HUES6 (cell line): ENCODE measurements around the gene FAM83C.

ENCODE experiments used
- H3K27ac ChIP-seq: 2 replicates; pipeline ENCODE4 v1.7.0; 2013; ENCODE audit warnings: low read depth, mild to moderate bottlenecking, low read length, inconsistent platforms
- H3K27me3 ChIP-seq: 2 replicates; pipeline ENCODE4 v1.6.1; 2013; ENCODE audit warnings: low read length; ENCODE audit not compliant: control insufficient read depth, insufficient read depth
- H3K36me3 ChIP-seq: 2 replicates; pipeline ENCODE4 v1.6.1; 2013; ENCODE audit warnings: low read length; ENCODE audit not compliant: control insufficient read depth, insufficient read depth
- H3K4me1 ChIP-seq: 2 replicates; pipeline ENCODE4 v1.6.1; 2013; ENCODE audit warnings: low read length; ENCODE audit not compliant: control insufficient read depth, insufficient read depth
- H3K4me3 ChIP-seq: 2 replicates; pipeline ENCODE4 v1.5.1; 2013; ENCODE audit warnings: low read depth, low read length
- H3K9ac ChIP-seq: one replicate; pipeline ENCODE4 v1.6.1; 2013; ENCODE audit warnings: mild to moderate bottlenecking, low read length
- H3K9me3 ChIP-seq: 2 replicates; pipeline ENCODE4 v1.6.1; 2013; ENCODE audit warnings: low read depth, low read length; ENCODE audit not compliant: control insufficient read depth, insufficient read depth

FAM83C gene

DNA sequence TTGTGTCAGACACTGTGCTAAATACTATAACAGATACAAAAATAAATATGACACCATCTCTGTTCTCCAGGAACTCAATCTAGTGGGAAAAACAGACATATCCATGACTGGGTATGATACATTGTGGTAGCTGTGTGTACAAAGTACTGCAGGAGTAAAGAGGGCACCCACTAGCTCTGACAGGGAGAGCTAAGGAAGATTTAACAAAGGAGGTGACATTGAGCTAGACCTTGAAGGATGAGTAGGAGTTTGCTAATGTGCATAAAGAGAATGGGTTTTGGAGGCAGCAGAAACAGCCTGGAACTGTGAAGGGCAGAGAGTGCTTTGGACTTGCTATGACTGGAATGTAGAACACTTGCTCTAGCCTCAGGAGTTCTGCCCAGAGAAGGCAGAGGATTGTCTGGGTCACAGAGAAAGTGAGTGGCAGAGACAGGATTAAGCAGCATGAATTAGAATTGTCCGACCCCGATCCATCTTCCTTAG is 51.4 kb downstream of the FAM83C start:
- Histone ChIP-seq H3K4me1 (peaks cover 17% of the 10 kb centered on the region), H3K9me3 (peaks cover 3% of the 10 kb centered on the region; the same call in 1 of the 2 replicates), H3K27ac (no peak overlapping the region), H3K4me3 (no peak overlapping the region), H3K9ac (no peak overlapping the region), H3K36me3 (no peaks in the 10 kb centered on the region), H3K27me3 (no peaks in the 10 kb centered on the region)

DNA sequence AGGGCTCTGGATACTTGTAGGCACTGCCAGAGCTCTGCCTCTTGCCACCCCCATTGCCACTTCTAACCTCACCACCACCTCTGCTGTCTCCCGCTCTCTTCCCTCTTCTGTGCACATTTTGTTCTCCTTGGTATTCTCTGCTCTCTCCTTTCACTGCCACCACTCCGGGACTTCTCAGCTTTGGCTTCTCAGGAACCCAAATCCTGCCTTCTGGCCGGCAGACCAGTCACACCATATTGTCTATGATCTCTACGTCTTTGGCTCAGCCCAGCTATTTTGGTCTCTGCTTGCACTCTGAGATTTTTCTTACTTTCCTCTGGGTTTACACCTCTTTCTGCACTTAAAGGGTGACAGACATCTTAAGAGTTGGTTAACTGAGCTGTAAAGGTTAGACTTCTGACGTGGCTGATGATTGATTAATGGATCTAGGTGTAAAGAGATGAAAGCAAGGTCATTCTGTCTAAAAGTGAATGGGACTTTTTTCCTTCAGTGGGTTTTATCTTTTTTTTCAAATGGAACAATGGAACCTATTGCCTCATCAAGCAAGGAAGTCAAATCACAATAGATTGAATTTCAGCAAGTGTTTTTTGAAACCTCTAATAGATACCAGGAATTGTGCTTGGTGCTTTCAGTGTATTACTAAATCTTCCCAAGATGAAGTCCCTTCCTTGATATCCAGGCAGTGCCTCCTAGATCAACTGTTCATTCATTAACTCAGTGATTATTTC is 52.0 kb downstream of the FAM83C start:
- H3K27ac ChIP-seq, result no peak overlapping the region
- no peaks in the 10 kb centered on the region for H3K27me3 ChIP-seq
- H3K4me1 ChIP-seq, result peaks cover 17% of the 10 kb centered on the region
- H3K36me3 ChIP-seq, result no peaks in the 10 kb centered on the region
- H3K4me3 ChIP-seq, result no peak overlapping the region
- H3K9me3 ChIP-seq, result peaks cover 3% of the 10 kb centered on the region; the same call in 1 of the 2 replicates
- no peak overlapping the region for H3K9ac ChIP-seq

DNA sequence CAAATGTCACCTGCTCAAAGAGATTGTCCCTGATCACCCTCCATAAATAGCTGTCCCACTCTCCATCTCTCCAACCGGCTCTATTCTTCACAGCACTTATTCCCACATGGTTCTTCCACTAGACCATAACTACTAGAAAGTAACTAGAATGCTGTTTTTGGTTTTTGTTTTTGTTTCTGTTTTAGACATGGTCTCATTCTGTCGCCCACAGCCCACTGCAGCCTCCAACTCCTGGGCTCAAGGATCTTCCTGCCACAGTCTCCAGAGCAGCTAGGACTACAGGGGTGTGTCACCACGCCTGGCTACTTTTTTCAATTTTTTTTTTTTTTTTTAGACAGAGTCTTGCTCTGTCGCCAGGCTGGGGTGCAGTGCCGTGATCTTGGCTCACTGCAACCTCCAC is 53.5 kb downstream of the FAM83C start:
- Histone ChIP-seq H3K27me3 (no peaks in the 10 kb centered on the region), H3K27ac (no peak overlapping the region), H3K4me3 (no peak overlapping the region), H3K9ac (no peak overlapping the region), H3K4me1 (peaks cover 17% of the 10 kb centered on the region), H3K9me3 (peaks cover 3% of the 10 kb centered on the region; the same call in 1 of the 2 replicates), H3K36me3 (no peaks in the 10 kb centered on the region)

DNA sequence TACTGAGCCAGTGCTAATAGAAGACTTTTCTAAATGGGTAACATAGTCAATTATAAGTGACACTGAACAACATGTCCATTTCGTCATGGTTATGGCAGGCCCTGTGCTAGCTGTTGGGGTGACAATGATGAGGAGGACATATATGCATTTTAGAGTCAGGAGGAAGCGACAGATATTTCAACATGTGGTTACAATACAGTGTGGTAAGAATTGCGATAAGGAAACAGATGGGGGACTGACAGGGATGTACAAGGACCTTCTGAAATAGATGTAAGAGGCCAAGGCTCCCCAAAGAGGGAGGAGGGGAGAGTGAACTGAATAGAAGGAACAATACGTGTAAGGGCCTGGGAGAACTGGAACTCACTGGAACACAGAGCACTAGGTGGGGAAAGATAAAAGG is 54.1 kb downstream of the FAM83C start:
- H3K36me3 ChIP-seq, result no peaks in the 10 kb centered on the region
- H3K27ac ChIP-seq, result no peak overlapping the region
- peaks cover 3% of the 10 kb centered on the region; the same call in 1 of the 2 replicates for H3K9me3 ChIP-seq
- no peaks in the 10 kb centered on the region for H3K27me3 ChIP-seq
- H3K9ac ChIP-seq, result no peak overlapping the region
- H3K4me1 ChIP-seq, result peaks cover 17% of the 10 kb centered on the region
- no peak overlapping the region for H3K4me3 ChIP-seq

DNA sequence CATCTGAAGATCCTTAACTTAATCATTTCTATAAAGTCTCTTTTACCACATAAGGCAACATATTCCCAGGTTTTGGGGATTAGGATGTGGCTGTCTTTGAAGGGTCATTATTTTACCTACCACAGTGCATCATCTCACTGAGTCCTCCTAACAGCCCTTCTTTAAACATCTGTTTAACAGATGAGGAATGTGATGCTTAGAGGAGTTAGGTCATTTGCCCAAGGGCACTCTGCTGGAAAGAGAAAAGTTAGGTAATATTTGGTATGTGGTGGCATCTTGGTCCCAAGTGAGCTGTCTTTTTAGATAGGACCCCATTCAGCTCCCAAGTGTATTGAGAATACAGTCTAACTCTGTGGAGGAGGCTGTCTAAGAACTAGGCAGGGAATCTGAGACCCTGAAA is 54.7 kb downstream of the FAM83C start:
- peaks cover 3% of the 10 kb centered on the region; the same call in 1 of the 2 replicates for H3K9me3 ChIP-seq
- H3K27me3 ChIP-seq, result no peaks in the 10 kb centered on the region
- no peak overlapping the region for H3K9ac ChIP-seq
- H3K27ac ChIP-seq, result no peak overlapping the region
- no peak overlapping the region for H3K4me3 ChIP-seq
- H3K4me1 ChIP-seq, result peaks cover 17% of the 10 kb centered on the region
- H3K36me3 ChIP-seq, result no peaks in the 10 kb centered on the region

DNA sequence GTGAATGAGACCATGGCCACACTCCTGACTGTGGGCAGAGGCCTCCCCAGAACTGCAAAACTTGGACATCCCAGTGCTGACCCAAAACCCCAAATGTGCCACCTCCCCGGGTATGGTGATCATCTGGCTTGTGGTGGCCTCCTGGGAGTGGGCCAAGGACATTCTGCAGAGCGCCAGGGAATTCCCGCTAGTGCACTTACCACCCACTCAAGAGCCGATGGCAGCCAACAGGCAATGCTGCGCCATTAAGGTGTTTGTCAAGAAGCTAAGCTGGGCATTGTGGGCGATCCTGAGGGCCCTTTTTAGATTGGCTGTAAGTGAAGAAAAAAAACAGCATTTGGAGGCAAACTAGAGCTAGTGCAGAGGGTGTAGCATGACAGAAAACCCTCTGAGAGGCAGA is 56.3 kb downstream of the FAM83C start:
- peaks cover 13% of the 10 kb centered on the region for H3K4me1 ChIP-seq
- H3K4me3 ChIP-seq, result no peak overlapping the region
- H3K27me3 ChIP-seq, result no peaks in the 10 kb centered on the region
- no peak overlapping the region for H3K9ac ChIP-seq
- no peaks in the 10 kb centered on the region for H3K36me3 ChIP-seq
- H3K9me3 ChIP-seq, result peaks cover 3% of the 10 kb centered on the region; the same call in 1 of the 2 replicates
- no peak overlapping the region for H3K27ac ChIP-seq
